Measurements from ENCODE around the gene SETD5.

Gene SETD5

DNA sequence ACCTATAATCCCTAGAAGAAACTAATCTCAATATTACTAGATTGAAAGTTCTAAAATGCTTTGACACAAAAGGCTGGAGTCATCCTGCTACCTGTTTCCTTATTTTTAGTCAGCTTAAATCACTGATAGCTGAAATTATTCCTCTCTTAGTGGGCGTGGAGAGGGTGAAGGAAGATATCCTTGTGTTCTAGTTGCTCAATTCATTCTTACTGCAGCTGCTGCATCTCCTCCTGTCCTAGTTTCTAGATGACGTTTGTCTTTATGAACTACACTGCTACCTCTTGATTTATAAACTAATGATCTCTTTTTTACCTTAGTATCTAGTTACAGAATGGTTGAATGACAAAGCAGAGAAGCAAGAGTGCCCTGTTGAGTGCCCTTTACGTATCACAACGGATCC lies 50.7 kb downstream of the SETD5 start:
- H3K4me3 ChIP-seq (ENCODE audit: low read length): no peak overlapping the region
- H3K27me3 ChIP-seq (ENCODE audit: control insufficient read depth, low read length): no peaks in the 10 kb centered on the region
- H3K27ac ChIP-seq (ENCODE audit: low read depth, low read length): no peak overlapping the region
- no peak overlapping the region for H3K4me2 ChIP-seq (ENCODE audit: low read length)
- H3K36me3 ChIP-seq (ENCODE audit: control insufficient read depth, low read length): peaks cover 95% of the 10 kb centered on the region
- peaks cover 9% of the 10 kb centered on the region for H3F3A ChIP-seq (ENCODE audit: control insufficient read depth, insufficient read depth)
- no peaks in the 10 kb centered on the region for H3K9me2 ChIP-seq (replicated peaks; ENCODE audit: control insufficient read depth, low read length)
- peaks cover 4% of the 10 kb centered on the region for H3K79me2 ChIP-seq (ENCODE audit: control insufficient read depth, low read length)
- no peaks in the 10 kb centered on the region for H3K4me1 ChIP-seq (ENCODE audit: control insufficient read depth, low read length)
- H4K20me1 ChIP-seq (ENCODE audit: control insufficient read depth, insufficient read depth, low read depth, low read length): 0 out of 2 replicates have a peak, but pooled peaks cover 7% of the 10 kb centered on the region
- no peaks in the 10 kb centered on the region for H3K9me3 ChIP-seq (ENCODE audit: control insufficient read depth, insufficient read depth, low read length)
- TF ChIP-seq CTCF (IDR thresholded peaks at IDR 0.05; ENCODE audit: low read depth, low read length, poor library complexity, severe bottlenecking) (no peak), EZH2phosphoT487 (IDR thresholded peaks at IDR 0.05; ENCODE audit: borderline replicate concordance, low read length) (no peak)

DNA sequence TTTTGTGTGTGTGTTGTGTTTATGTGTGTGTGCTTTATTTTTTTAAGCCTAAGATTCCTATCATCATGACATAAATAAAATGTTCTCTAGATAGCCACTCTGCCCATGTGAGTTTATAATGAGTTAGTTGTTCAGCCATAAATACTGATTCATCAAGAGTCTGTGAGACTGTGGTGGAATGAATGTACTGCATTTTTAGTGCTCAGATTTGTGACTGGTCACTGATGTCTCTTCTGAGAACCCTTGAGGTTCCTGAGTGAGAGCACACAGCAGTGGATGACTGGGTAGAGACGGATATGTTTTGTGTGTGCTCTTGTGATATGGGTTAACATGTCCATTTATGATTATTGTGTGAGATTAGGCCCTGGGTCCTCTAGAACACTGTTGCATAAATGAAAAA lies 51.2 kb downstream of the SETD5 start:
- peaks cover 4% of the 10 kb centered on the region for H3K79me2 ChIP-seq (ENCODE audit: control insufficient read depth, low read length)
- H3K27ac ChIP-seq (ENCODE audit: low read depth, low read length): no peak overlapping the region
- H3K36me3 ChIP-seq (ENCODE audit: control insufficient read depth, low read length): peaks cover 95% of the 10 kb centered on the region
- H3K27me3 ChIP-seq (ENCODE audit: control insufficient read depth, low read length): no peaks in the 10 kb centered on the region
- no peak overlapping the region for H3K4me3 ChIP-seq (ENCODE audit: low read length)
- no peak for TF ChIP-seq EZH2phosphoT487 (IDR thresholded peaks at IDR 0.05; ENCODE audit: borderline replicate concordance, low read length)
- TF ChIP-seq CTCF (IDR thresholded peaks at IDR 0.05; ENCODE audit: low read depth, low read length, poor library complexity, severe bottlenecking): no peak
- no peaks in the 10 kb centered on the region for H3K4me1 ChIP-seq (ENCODE audit: control insufficient read depth, low read length)
- 0 out of 2 replicates have a peak, but pooled peaks cover 7% of the 10 kb centered on the region for H4K20me1 ChIP-seq (ENCODE audit: control insufficient read depth, insufficient read depth, low read depth, low read length)
- no peaks in the 10 kb centered on the region for H3K9me3 ChIP-seq (ENCODE audit: control insufficient read depth, insufficient read depth, low read length)
- H3K9me2 ChIP-seq (replicated peaks; ENCODE audit: control insufficient read depth, low read length): no peaks in the 10 kb centered on the region
- peaks cover 10% of the 10 kb centered on the region for H3F3A ChIP-seq (ENCODE audit: control insufficient read depth, insufficient read depth)
- no peak overlapping the region for H3K4me2 ChIP-seq (ENCODE audit: low read length)

GRCh38 chr3:9450126-9450525 lies 52.7 kb downstream of the SETD5 start:
- 0 out of 2 replicates have a peak, but pooled peaks cover 7% of the 10 kb centered on the region for H4K20me1 ChIP-seq (ENCODE audit: control insufficient read depth, insufficient read depth, low read depth, low read length)
- no peaks in the 10 kb centered on the region for H3K27me3 ChIP-seq (ENCODE audit: control insufficient read depth, low read length)
- no peak overlapping the region for H3K4me3 ChIP-seq (ENCODE audit: low read length)
- TF ChIP-seq CTCF (IDR thresholded peaks at IDR 0.05; ENCODE audit: low read depth, low read length, poor library complexity, severe bottlenecking): no peak
- TF ChIP-seq EZH2phosphoT487 (IDR thresholded peaks at IDR 0.05; ENCODE audit: borderline replicate concordance, low read length): no peak
- H3F3A ChIP-seq (ENCODE audit: control insufficient read depth, insufficient read depth): peaks cover 7% of the 10 kb centered on the region
- H3K9me3 ChIP-seq (ENCODE audit: control insufficient read depth, insufficient read depth, low read length): no peaks in the 10 kb centered on the region
- H3K9me2 ChIP-seq (replicated peaks; ENCODE audit: control insufficient read depth, low read length): no peaks in the 10 kb centered on the region
- H3K79me2 ChIP-seq (ENCODE audit: control insufficient read depth, low read length): peaks cover 4% of the 10 kb centered on the region
- H3K27ac ChIP-seq (ENCODE audit: low read depth, low read length): no peak overlapping the region
- no peak overlapping the region for H3K4me2 ChIP-seq (ENCODE audit: low read length)
- no peaks in the 10 kb centered on the region for H3K4me1 ChIP-seq (ENCODE audit: control insufficient read depth, low read length)
- H3K36me3 ChIP-seq (ENCODE audit: control insufficient read depth, low read length): peaks cover 94% of the 10 kb centered on the region

All from DOHH2 (cell line).